Progenitor cell of endocrine pancreas (in vitro differentiated cells): ENCODE measurements around the gene LRRC14B. TPM values are rescaled to one million over a fixed set of nuclear protein-coding genes. Genes with fewer than 3 reads are reported as not detected.
A peak's percentile ranks its signal among the peaks of the same experiment; 100 is the strongest.

Experiments
- DNase-seq: peaks from one replicate; pipeline ENCODE4 v3.0.0; 2021; ENCODE audit warnings: low spot score; ENCODE audit not compliant: unreplicated experiment
- H3K27ac Mint-ChIP-seq: 2 replicates; pipeline ENCODE4 v1.8.0; 2021; ENCODE audit warnings: mild to moderate bottlenecking, moderate library complexity, mixed read lengths
- H3K27me3 Mint-ChIP-seq: 2 replicates; pipeline ENCODE4 v1.8.0; 2021; ENCODE audit warnings: mixed read lengths
- H3K36me3 Mint-ChIP-seq: 2 replicates; pipeline ENCODE4 v1.8.0; 2022; ENCODE audit warnings: mixed read lengths; ENCODE audit not compliant: insufficient read depth
- H3K4me1 Mint-ChIP-seq: 2 replicates; pipeline ENCODE4 v1.8.0; 2021; ENCODE audit warnings: low read depth, mixed read lengths
- H3K4me3 Mint-ChIP-seq: 2 replicates; pipeline ENCODE4 v1.8.0; 2021; ENCODE audit warnings: low read depth, mild to moderate bottlenecking, moderate library complexity, mixed read lengths
- H3K9me3 Mint-ChIP-seq: 2 replicates; pipeline ENCODE4 v1.8.0; 2021; ENCODE audit warnings: low read depth, mixed read lengths
- CTCF ChIP-seq: fragments of 200-600 bp; sonication (generic); IDR thresholded peaks from one replicate; pipeline ENCODE4 v1.5.0; 2021; ENCODE audit warnings: antibody characterized with exemption, mild to moderate bottlenecking; ENCODE audit not compliant: unreplicated experiment
- total RNA-seq: library from RNA; stranded (reverse); gene quantifications from 2 replicates; pipeline ENCODE4 v1.2.1, GENCODE V29; 2021

LRRC14B gene
- total RNA-seq, 1 donor from 2014 or later: not detected

GRCh38 chr5:187042-187431 is 4.3 kb upstream of the LRRC14B start:
- Mint-ChIP-seq H3K4me3 (no peak overlapping the region), H3K4me1 (peaks cover 3% of the 10 kb centered on the region), H3K9me3 (no peaks in the 10 kb centered on the region), H3K27me3 (peaks cover 5% of the 10 kb centered on the region), H3K27ac (no peak overlapping the region), H3K36me3 (peaks cover 7% of the 10 kb centered on the region)
- no peak for DNase-seq
- TF ChIP-seq CTCF: no peak

GRCh38 chr5:187617-188451 is 3.5 kb upstream of the LRRC14B start:
- Mint-ChIP-seq H3K4me3 (no peak overlapping the region), H3K9me3 (no peaks in the 10 kb centered on the region), H3K36me3 (peaks cover 3% of the 10 kb centered on the region), H3K27me3 (peaks cover 5% of the 10 kb centered on the region), H3K4me1 (peaks cover 3% of the 10 kb centered on the region), H3K27ac (no peak overlapping the region)
- TF ChIP-seq CTCF: no peak
- DNase-seq: no peak

- H3K9me3 Mint-ChIP-seq: no peaks in the 10 kb centered on the region
- peak; percentile 84 for DNase-seq
- no peak overlapping the region for H3K27ac Mint-ChIP-seq
- peaks cover 5% of the 10 kb centered on the region for H3K27me3 Mint-ChIP-seq
- H3K4me3 Mint-ChIP-seq: no peak overlapping the region
- H3K36me3 Mint-ChIP-seq: no peaks in the 10 kb centered on the region
- peak; percentile 90 for TF ChIP-seq CTCF
- peaks cover 3% of the 10 kb centered on the region for H3K4me1 Mint-ChIP-seq
Measured at GRCh38 chr5:188488-189481, 2.5 kb upstream of the LRRC14B start.

- Mint-ChIP-seq H3K27me3 (peaks cover 5% of the 10 kb centered on the region), H3K9me3 (no peaks in the 10 kb centered on the region), H3K4me3 (no peak overlapping the region), H3K36me3 (no peaks in the 10 kb centered on the region), H3K27ac (no peak overlapping the region), H3K4me1 (peaks cover 3% of the 10 kb centered on the region)
- no peak for TF ChIP-seq CTCF
- no peak for DNase-seq
Measured at GRCh38 chr5:189486-189885, 1.8 kb upstream of the LRRC14B start.

- Mint-ChIP-seq H3K36me3 (no peaks in the 10 kb centered on the region), H3K9me3 (no peaks in the 10 kb centered on the region), H3K27me3 (peaks cover 5% of the 10 kb centered on the region), H3K4me1 (peaks cover 3% of the 10 kb centered on the region), H3K27ac (no peak overlapping the region), H3K4me3 (no peak overlapping the region)
- TF ChIP-seq CTCF: no peak
- DNase-seq: no peak
Measured at GRCh38 chr5:189976-190365, 1.3 kb upstream of the LRRC14B start.
